GM19438 (cell line): ENCODE data around the gene CHAT.

Experiments used
- ATAC-seq: cut with Tn5 transposase; IDR thresholded peaks from one replicate; pipeline ENCODE4 v1.9.1; 2021; ENCODE audit warnings: low read depth; ENCODE audit not compliant: unreplicated experiment

The CHAT gene

DNA sequence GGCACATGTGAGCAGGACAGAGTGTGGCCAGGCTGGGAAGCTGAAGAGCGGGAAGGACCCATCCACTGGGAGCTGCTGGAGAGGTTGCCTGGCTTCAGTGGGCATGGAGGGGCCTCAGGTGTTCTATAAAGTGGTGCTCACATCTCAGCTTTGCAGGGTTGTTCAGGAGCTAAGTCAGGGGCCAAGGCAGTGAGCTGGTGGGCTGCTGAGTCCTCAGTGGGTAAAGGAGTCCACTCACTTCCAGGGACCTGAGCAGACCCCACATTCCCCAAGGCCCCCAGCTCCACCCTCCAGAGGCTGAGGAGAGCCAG, 36.8 kb downstream of the CHAT start:
- no peak for ATAC-seq

DNA sequence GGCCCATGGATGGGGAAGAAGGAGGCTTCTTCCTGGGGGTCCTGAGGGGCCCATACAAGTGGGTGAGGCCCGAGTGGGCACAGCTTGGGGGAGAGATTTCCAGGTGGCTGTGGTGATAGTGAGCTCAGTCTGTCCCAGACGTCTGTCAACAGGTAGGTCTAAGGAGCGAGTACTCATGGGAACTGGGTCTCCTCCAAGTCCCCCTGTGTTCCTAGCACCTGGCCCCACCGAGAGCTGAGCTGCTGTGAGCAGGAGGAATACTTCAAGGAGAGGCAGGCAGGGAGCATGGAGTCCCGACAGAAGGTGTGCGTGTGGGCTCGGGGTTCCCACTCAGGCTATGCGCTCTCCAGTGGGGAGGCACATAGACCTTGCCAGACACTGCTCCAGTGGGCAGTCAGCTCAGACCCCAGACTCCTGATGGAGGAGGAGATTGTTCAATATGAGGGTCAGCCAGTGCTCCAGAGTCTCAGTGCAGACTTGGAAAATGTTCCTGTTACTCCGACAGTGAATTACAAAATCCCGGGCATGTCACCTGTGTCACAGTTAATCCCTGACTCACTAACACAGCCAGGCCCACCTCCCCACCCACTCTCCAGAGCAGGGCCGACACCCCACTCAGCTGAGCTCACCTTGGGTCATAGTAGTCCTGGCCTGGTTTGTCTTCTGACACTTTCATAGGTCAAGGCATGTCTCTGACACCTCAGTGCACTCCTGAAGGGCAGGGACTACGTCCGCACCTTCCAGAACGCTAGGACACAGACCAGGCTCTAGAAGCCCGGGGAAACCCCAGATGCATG, 37.4 kb downstream of the CHAT start:
- no peak for ATAC-seq

DNA sequence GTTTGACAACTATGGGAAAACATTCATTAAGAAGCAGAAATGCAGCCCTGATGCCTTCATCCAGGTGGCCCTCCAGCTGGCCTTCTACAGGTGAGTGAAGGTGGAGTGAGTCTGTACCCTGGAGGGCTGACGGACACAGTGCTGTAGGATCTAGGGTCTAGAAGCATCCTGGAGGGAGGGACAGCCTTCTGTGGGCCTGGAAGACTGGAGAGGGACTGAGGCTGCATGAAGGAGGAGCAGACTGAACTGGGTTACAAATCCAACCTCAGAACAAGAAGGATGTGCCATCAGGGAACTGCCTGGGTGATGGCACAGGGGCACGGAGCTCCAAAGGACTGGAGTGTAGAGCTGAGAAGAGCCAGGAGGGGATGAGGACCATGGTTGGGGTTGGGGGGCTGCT, 38.1 kb downstream of the CHAT start:
- ATAC-seq, result no peak

DNA sequence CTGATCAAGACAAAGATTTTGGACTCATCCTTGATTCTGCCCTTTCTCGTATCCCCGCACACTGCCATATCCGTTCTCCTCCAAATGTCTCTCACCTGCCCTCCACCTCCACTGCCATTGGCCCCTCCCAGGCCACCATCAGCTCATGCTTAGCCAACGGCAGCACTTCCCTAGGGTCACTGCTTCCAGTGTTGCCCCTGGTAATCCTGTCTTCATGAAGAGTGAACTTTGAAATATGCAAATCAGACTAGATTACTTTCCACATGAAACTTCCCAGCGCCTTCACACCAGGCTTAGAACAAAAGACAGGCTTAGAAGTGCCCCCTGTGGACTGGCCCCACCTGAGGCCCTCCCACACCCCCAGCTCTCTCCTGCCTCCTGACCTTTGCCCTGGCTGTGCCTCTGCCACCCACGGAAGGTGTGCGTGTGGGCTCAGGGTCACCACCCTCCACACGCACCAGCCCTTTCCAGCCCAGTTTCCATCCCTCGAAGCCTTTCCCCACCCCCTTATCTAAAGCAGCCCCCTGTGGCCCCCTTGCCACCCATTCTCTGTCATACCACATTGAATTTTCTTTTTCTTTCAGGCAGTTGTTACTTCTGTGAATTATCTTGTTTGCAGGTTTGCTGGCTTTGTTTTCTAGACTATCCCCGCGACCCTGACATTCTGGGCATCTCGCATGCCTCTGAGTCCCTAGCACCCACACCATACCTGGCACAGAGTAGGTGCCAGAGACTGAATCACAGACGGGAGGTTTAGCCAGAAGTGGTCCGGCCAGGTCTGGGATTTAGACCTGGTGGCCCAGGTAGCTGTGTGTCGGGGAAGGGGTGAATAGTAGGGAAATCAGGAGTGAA, 38.8 kb downstream of the CHAT start:
- no peak for ATAC-seq

DNA sequence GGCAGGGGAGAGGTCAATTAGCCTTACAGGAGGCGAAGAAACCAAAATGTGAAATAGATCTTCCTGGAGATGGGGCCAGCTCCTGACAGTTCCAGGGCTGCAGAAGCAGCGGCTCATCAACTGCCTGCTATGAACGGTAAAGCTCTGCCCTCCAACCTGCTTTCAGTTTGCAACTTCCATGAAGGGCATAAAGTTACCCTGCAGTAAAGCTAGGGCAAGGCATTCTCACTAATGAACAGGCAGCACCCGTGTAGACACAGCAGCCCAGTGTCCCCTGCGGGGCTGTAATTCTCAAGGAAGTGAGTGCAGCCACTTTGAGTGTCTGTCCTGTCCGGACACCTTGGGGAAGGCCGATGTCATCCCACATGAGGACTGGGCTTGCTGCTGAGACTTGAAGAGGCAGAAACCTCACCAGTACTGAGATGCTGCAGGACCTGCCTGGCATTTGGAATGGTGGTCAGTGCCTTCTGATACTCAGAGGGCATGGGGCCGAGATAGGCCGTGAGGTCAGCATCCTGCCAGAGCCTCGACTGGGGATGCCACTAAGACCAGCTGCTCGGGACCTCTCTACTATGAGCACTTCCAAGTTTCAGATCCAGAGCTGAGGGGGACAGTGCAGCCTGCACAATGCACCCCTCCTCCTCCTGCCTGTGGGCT, 39.6 kb downstream of the CHAT start:
- no peak for ATAC-seq

DNA sequence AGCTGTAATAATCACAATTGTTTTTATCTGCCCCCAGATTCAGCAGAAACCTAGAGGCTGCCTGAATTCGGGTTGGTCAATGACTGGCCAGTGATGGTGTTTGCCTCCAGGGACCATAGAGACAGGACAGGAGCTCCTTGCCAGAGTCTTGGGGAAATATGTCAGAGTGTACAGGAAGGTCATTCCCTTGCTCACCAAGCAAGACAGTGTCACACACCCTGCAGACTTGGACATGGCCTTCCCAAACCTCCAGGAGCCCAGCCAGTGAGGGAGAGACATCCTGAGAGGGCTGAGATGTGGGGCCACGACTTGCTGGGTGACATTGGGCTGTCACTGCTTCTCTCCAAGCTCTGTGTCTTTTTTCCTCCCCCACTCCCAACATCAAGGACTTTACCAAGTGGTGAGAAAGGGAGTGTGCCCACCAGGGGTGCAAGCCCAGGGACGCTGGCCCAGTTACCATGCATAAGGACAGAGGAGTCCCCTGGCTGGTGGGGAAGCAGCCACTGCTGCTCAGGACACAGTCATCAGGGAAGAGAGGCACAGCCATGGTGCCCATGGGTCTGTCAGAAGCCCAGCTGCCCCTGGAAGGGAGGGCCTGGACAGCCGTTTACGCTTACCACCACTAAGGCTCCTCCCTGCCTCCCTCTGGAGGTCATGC, 40.3 kb downstream of the CHAT start:
- ATAC-seq, result no peak

DNA sequence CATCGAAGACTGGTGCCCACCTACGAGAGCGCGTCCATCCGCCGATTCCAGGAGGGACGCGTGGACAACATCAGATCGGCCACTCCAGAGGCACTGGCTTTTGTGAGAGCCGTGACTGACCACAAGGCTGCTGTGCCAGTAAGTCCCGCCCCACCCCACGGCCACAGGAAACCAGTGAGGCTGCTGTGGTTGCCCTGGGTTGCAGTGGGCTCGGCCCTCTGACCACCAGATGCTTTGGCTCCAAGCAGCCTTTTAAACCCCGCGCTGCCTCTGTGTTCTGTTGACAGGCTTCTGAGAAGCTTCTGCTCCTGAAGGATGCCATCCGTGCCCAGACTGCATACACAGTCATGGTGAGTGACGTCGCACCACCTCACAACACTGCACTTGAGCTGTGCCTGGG, 41.3 kb downstream of the CHAT start:
- no peak for ATAC-seq

DNA sequence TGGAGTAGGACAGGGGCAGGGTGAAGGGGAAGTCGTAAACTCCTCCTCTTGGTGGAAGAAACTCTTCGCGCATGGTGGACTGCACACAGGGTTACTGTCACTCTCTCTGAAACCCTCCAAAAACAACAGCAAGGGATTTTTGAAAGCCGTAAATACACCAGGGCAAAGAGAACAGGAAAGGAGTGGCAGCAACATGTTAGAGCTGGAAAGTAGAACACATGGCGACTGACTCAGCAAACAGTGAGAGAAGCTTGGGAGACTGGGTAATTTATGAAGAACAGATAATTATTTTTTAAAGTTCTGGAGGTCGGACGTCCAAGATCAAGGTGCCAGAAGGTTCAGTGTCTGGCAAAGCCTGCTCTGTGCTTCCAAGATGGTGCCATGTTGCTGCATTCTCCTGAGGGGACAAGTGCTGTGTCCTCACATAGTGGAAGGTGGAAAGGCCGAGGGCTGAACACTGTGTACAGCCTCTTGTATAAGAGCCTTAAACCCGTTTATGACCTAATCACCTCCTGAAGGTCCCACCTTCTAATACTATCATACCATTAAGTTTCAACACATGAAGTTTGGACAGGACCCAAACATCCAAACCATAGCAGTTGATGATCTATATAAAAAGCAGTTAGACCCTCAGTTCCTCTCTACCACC, 43.1 kb downstream of the CHAT start:
- no peak for ATAC-seq

DNA sequence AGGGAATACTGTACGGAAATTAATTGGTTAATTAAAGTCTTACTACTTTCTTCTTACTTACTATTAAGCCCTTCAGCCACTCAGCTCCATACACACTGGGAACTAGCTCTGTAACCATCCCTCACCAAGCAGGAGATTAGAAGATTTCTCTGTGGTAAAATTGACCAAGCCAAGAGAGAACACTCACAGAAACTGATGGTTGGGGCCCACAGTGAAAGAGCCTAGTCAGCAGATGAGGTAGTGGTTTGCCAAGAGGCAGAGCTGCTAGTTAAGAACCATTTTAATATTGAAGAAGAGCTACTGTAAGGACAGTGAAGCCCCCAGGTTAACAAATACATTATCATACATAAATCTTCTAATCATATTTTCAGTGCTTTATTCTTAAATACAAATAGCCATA, 43.8 kb downstream of the CHAT start:
- ATAC-seq, result no peak

DNA sequence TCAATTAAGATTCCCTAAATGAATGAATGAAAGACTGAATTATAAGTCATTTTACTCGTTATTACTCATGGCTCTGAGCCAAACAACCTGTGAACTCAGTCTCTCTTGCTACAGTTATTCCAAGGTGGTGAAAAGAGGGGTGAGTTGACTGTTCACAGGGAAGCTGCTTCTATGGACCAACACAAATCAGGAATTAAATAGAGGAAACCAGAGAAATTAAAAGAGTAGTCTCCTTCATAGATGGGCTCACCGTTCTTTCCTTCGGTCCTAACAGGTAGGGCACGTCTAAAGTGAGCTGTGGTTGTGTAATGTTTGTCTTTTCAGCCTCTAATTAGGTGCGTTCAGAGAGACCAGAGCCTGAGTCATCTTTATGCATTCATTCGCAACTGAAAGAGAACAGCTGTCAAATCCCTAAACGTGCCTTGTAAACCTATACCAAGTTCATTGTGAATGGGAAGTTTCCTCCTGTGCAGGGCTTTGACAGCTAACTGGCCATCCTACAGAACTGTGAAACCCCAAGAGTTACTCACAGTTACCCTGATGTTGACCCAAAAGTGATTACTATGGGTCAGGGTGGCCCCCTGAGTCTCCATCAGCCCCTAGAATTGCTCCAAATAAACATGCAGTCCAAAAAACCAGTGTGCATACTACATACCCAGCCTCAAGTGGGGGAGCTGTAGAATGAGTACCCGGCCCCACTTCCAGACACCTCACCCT, 47.5 kb downstream of the CHAT start:
- no peak for ATAC-seq

DNA sequence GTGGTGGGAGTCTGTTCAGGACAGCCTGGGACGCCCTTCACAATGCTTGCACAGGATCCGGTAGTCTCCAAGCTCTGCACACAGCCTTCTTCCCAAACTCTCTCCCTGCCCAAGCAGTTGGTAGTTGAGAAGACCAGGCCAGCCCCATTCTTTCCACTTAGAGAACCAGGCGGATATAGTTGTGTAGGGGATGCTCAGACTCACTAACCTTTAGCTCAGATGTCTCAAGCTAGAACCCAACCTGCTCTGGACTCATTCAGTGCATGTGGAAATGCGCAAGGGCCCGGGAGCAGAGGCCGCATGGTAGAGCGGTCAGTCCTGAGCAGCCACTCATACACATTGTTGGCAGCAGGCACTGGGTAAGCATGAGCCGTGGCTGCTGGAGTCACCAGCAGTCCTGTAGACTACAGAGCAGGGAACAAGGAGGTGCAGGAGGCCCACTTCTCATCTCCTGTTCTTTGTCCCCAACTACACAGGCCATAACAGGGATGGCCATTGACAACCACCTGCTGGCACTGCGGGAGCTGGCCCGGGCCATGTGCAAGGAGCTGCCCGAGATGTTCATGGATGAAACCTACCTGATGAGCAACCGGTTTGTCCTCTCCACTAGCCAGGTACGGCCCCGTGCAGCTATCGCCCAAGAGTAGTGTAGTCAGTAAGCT, 48.5 kb downstream of the CHAT start:
- ATAC-seq, result no peak

DNA sequence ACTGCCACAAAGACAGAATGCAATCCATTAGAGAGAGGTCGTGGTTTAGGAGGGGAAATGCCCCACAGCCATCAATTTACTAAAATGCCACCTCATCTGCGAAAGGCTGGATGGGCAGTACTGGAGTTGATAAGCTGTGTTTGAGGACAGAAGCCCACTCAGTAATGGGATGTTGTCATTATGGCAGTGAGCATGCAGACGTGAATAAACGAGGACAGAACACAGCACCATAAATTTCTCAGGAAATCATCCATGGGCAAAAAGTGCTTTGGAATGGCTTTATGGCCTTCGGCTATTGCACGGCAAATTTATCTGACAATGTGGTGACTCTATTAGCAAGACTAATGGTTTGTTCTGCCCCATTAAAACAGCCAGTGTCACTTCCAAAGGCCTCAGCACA, 49.8 kb downstream of the CHAT start:
- ATAC-seq, result no peak

DNA sequence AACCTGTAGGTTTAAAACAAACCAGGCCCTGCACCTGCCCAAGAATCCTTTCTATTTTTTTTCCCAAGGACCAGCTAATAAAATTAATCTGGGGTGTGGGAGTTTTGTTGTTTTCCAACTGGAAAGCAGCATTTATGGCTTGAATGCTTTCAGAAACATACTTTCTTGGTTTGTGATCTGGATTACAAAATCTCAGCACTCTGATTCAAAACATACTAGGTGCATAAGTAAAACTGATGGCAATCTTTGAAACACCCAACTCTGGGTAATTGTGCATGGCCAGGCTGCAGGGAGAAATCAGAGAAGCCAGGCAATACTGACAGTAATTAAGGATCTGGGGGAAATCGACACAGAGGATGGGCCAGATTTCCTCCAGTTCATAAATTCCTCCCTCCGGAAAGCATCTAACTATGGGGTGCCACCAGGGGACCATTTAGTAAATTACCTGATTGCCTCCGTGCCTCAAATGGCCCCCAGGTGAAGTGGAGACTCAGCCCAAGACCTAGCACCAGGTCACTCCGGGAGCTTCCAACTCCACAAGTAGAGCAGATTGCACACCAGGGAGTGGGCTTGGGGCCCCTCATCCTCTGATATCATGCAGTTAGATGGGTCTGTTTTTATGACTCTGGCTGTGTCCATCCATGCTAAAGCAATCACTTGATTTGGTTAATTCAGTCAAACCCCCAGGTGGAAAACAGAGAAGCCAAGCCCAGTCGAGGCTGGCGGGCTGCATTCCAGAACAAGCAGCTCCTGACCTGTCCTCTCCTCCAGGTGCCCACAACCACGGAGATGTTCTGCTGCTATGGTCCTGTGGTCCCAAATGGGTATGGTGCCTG, 50.4 kb downstream of the CHAT start:
- no peak for ATAC-seq

DNA sequence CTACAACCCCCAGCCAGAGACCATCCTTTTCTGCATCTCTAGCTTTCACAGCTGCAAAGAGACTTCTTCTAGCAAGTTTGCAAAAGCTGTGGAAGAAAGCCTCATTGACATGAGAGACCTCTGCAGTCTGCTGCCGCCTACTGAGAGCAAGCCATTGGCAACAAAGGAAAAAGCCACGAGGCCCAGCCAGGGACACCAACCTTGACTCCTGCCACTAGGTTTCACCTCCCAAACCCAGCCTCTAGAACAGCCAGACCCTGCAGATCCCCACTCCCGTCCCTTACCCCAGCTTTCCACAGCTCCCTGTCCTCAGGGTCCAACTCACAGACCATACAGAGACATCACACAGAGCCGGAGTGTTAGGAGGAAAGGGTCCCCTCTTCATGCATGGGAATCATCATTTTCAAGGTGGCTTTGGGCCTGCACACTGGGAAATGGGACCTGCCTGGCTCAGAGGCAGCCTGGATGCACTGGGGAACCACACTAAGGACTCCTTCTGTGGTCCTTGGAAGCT, 51.1 kb downstream of the CHAT start:
- ATAC-seq, result no peak

DNA sequence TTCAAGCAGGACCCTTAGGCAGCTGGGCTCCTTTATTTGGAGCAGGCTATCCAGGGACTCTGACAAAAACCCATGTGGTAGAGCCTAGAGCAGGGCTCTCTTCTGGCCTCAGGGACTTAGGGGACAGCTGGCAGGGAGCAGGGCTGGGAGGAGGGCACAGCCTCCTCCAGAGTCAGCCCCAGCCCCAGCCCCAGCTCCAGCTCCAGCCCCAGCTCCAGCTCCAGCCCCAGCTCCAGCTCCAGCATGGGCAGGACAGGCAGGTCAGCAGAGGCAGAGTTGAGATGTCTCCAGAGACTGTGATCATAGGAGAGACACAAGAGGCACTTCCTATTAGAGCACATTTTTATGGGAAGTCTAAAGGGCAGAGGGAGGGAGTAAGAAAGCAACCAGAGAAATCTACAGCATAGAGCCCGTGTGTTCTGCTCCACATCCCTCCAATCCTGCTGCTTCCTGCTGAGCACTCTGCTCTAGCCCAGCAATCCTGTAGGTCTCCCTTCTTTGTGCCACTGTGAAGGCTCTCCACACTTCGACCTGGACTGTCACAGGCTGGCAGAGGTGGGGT, 52.3 kb downstream of the CHAT start:
- ATAC-seq, result no peak

DNA sequence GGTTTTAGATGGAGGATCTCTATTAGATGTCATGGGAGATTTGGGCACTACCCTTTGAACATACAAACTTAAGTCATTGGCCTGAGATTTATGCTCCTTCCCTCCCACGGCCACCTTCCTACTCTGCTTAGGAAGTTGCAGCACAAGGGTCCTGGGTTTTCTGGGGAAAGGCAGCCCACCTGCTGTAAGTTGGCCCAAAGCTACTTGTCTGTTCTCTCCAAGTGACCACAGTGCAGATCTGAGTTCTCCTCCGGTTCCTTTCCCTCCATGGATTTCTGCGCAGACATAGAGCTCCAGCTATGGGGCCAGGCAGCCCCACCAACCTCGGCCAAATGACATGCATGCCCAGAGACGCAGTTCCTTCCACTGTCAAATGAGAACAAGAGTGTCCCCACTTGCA, 52.8 kb downstream of the CHAT start:
- ATAC-seq, result no peak

DNA sequence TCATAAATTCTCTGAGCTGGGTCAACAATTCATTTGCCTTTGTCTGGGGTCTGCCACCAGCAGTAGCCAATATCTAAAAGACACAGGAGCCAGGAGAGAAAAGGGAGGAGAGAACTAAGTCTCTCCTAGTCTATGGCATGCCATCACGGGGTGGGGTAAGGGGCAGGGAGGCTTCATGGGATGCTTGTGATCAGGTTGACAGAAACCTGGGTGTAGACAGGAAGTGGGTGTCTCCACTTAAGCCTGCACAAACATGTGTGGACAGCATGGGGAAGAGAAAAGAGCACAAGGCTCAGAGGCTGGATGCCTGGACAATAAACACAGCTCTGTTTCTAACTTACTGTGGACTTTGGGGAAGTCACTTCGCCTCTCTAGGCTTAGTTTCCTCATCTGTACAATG, 54.2 kb downstream of the CHAT start:
- no peak for ATAC-seq

DNA sequence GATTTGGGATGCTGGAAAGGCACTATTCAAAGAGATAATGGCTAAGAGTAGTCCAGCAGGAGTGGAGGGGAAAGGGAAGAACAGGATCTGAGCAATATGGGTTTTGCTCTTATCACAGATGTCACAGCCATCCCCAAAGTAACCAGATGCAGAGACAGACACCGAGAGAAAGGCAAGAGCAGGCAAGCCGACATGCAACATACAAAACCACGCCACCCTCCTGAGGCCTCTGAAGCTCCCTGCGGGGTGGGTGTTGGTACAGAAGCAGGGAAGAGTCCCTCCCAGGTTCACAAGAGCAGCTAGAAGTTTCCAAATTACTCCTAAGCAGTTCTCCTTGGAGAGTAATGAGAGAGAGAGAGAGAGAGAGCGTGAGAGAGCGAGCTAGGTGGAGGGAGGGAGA, 54.8 kb downstream of the CHAT start:
- ATAC-seq, result no peak
